HFF-Myc (cell line): ENCODE results near the gene CLASRP.

ENCODE experiments used
- DNase-seq: peaks from one replicate; pipeline ENCODE4 v3.0.0-alpha.2; 2011; ENCODE audit warnings: low read depth; ENCODE audit errors: extremely low read depth
- H3K4me3 ChIP-seq: replicated peaks from 2 replicates; pipeline ENCODE4 v1.5.1; 2011; ENCODE audit warnings: low read depth, mild to moderate bottlenecking, control low read depth, low read length
- CTCF ChIP-seq: IDR thresholded peaks from 2 replicates; pipeline ENCODE4 v1.5.1; 2012; ENCODE audit warnings: mild to moderate bottlenecking, low read depth, low read length, control low read depth; ENCODE audit errors: missing control alignments

The CLASRP gene

GRCh38 chr19:45058622-45059159 is 19.8 kb downstream of the CLASRP start:
- no peak for TF ChIP-seq CTCF
- no peak for DNase-seq
- no peak overlapping the region for H3K4me3 ChIP-seq

- DNase-seq: peak; percentile 63
- TF ChIP-seq CTCF: peak; percentile 93
Measured at GRCh38 chr19:45059258-45059965, 20.6 kb downstream of the CLASRP start.

GRCh38 chr19:45061965-45062364 is 23.1 kb downstream of the CLASRP start:
- TF ChIP-seq CTCF: no peak
- no peak overlapping the region for H3K4me3 ChIP-seq
- DNase-seq: no peak

More at GRCh38 chr19:45059258-45059965, 20.6 kb downstream of the CLASRP start:
- H3K4me3 ChIP-seq: no peak overlapping the region

GRCh38 chr19:45063851-45064801 is 25.3 kb downstream of the CLASRP start:
- no peak for TF ChIP-seq CTCF
- DNase-seq: no peak
- H3K4me3 ChIP-seq: no peak overlapping the region

GRCh38 chr19:45066921-45067661 is 28.2 kb downstream of the CLASRP start:
- H3K4me3 ChIP-seq: no peak overlapping the region
- DNase-seq: no peak
- no peak for TF ChIP-seq CTCF

- no peak overlapping the region for H3K4me3 ChIP-seq
- DNase-seq: no peak
- no peak for TF ChIP-seq CTCF
Measured at GRCh38 chr19:45068041-45068440, 29.2 kb downstream of the CLASRP start.
